ENCODE measurements around the gene ARID5A.
"Not testable (repeated sequence)": the region's sequence is repeated elsewhere in the genome, so short reads cannot be mapped to it uniquely, and the experiment has no call there.

Gene ARID5A

GRCh38 chr2:96495982-96496629 is 40.4 kb upstream of the ARID5A start:
- no peak for DNase-seq (ENCODE audit: low read depth in 2 of 2)
- H3K4me3 ChIP-seq (replicated peaks in 1 of 2; ENCODE audit: low read depth in 2 of 2, low read length in 2 of 2): no peak overlapping the region
- no peak for TF ChIP-seq CTCF (IDR thresholded peaks at IDR 0.05; ENCODE audit: low read depth, low read length)

- no peak overlapping the region for H3K4me3 ChIP-seq (replicated peaks in 1 of 2; ENCODE audit: low read depth in 2 of 2, low read length in 2 of 2)
- DNase-seq (ENCODE audit: low read depth in 2 of 2): no peak
- no peak for TF ChIP-seq CTCF (IDR thresholded peaks at IDR 0.05; ENCODE audit: low read depth, low read length)
Observed at GRCh38 chr2:96498021-96498431, 38.5 kb upstream of the ARID5A start.

GRCh38 chr2:96498611-96499010 is 37.9 kb upstream of the ARID5A start:
- not testable (repeated sequence) for H3K4me3 ChIP-seq (replicated peaks in 1 of 2; ENCODE audit: low read depth in 2 of 2, low read length in 2 of 2); DNase-seq (ENCODE audit: low read depth in 2 of 2)

- no peak for DNase-seq (ENCODE audit: low read depth in 2 of 2)
- no peak for TF ChIP-seq CTCF (IDR thresholded peaks at IDR 0.05; ENCODE audit: low read depth, low read length)
- no peak overlapping the region for H3K4me3 ChIP-seq (replicated peaks in 1 of 2; ENCODE audit: low read depth in 2 of 2, low read length in 2 of 2)
Observed at GRCh38 chr2:96499061-96499960, 37.2 kb upstream of the ARID5A start.

- no peak for DNase-seq (ENCODE audit: low read depth in 2 of 2)
- TF ChIP-seq CTCF (IDR thresholded peaks at IDR 0.05; ENCODE audit: low read depth, low read length): no peak
- no peak overlapping the region for H3K4me3 ChIP-seq (replicated peaks in 1 of 2; ENCODE audit: low read depth in 2 of 2, low read length in 2 of 2)
Observed at GRCh38 chr2:96500385-96501066, 36.0 kb upstream of the ARID5A start.

- no peak for DNase-seq (ENCODE audit: low read depth in 2 of 2)
- H3K4me3 ChIP-seq (replicated peaks in 1 of 2; ENCODE audit: low read depth in 2 of 2, low read length in 2 of 2): no peak overlapping the region
- no peak for TF ChIP-seq CTCF (IDR thresholded peaks at IDR 0.05; ENCODE audit: low read depth, low read length)
Observed at GRCh38 chr2:96501471-96501874, 35.1 kb upstream of the ARID5A start.

All from cardiac fibroblast (primary cell).